Activated CD8-positive, alpha-beta T cell treated with anti-CD3 and anti-CD28 coated beads for 36 hours (primary cell): ENCODE measurements around the gene TCOF1. TPM values are rescaled to one million over a fixed set of nuclear protein-coding genes. Genes with fewer than 3 reads are reported as not detected.
A peak's percentile ranks its signal among the peaks of the same experiment; 100 is the strongest.

Experiments
- ATAC-seq: fragments of 200-7000 bp; cut with Tn5 transposase; one replicate; pipeline ENCODE4 v1.10.0; 2021; ENCODE audit warnings: mild to moderate bottlenecking, moderate library complexity
- CTCF ChIA-PET: fragments of 350-600 bp; sonication (Branson Sonifier 250); formaldehyde crosslinking; loops from one replicate; lab custom pipeline; 2021; ENCODE audit warnings: antibody characterized with exemption; lab: Charles Lee
- POLR2A ChIA-PET: fragments of 350-600 bp; sonication (Branson Sonifier 250); formaldehyde crosslinking; loops from one replicate; lab custom pipeline; 2021; ENCODE audit warnings: antibody characterized with exemption; lab: Charles Lee
- DNase-seq: peaks from one replicate; pipeline ENCODE4 v3.0.0-alpha.2; 2020
- H3K27ac Mint-ChIP-seq: one replicate; pipeline ENCODE4 v1.8.0; 2021; ENCODE audit warnings: mild to moderate bottlenecking, mixed read lengths
- H3K27me3 Mint-ChIP-seq: one replicate; pipeline ENCODE4 v1.8.0; 2021; ENCODE audit warnings: mixed read lengths
- H3K36me3 Mint-ChIP-seq: one replicate; pipeline ENCODE4 v1.8.0; 2021; ENCODE audit warnings: low read depth, mixed read lengths
- H3K4me1 Mint-ChIP-seq: one replicate; pipeline ENCODE4 v1.8.0; 2021; ENCODE audit warnings: low read depth, mixed read lengths
- H3K4me3 Mint-ChIP-seq: one replicate; pipeline ENCODE4 v1.8.0; 2021; ENCODE audit warnings: mild to moderate bottlenecking, moderate library complexity, mixed read lengths
- H3K9me3 Mint-ChIP-seq: one replicate; pipeline ENCODE4 v1.8.0; 2021; ENCODE audit warnings: mixed read lengths
- CTCF ChIP-seq: fragments of 200-600 bp; IDR thresholded peaks from one replicate; pipeline ENCODE4 v1.8.0; 2022; ENCODE audit warnings: antibody characterized with exemption, mild to moderate bottlenecking
- intact Hi-C: fragments of 100-400 bp; cut with micrococcal nuclease; formaldehyde crosslinking; loops from one replicate; pipeline ENCODE4 v1.10.0; 2022
- total RNA-seq, 2 experiments: library from RNA; stranded (reverse); gene quantifications; one replicate each; pipeline ENCODE4 v1.2.3, GENCODE V29; 2021

Gene TCOF1
- total RNA-seq, 2 experiments from 2014 or later: 114 to 117 TPM

DNA sequence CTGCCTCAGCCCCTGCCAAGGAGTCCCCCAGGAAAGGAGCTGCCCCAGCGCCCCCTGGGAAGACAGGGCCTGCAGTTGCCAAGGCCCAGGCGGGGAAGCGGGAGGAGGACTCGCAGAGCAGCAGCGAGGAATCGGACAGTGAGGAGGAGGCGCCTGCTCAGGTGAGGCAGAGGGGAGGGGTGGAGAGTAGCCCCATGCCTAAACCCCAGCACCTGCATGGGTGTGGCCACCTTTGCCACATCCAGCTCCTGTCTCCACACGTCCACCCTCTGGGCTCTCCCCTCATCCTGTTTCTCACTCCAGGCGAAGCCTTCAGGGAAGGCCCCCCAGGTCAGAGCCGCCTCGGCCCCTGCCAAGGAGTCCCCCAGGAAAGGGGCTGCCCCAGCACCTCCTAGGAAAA is 17.2 kb downstream of the TCOF1 start:
- intact Hi-C loops: no loop called here
- Mint-ChIP-seq H3K27me3 (no peaks in the 10 kb centered on the region), H3K9me3 (no peaks in the 10 kb centered on the region), H3K36me3 (peaks cover 54% of the 10 kb centered on the region), H3K4me1 (peaks cover 9% of the 10 kb centered on the region), H3K27ac (no peak overlapping the region), H3K4me3 (no peak overlapping the region)
- DNase-seq: no peak
- CTCF ChIA-PET: no interaction called here
- POLR2A ChIA-PET: interaction anchor here (1.3 to 2.3 kb wide), 3 partner anchors 8 to 24 kb away, joined by 3 to 9 read pairs (median 8); no protein-coding TSS in a partner anchor
- TF ChIP-seq CTCF: no peak
- no peak for ATAC-seq

- ChIA-PET POLR2A (interaction anchor here (1.2 to 3.5 kb wide), 3 partner anchors 9 to 22 kb away, joined by 4 to 15 read pairs (median 10); no protein-coding TSS in a partner anchor), CTCF (interaction anchor here (0.9 kb wide), 1 partner anchor 23 kb away, joined by 3 read pairs; no protein-coding TSS in a partner anchor)
- H3K4me1 Mint-ChIP-seq: peaks cover 9% of the 10 kb centered on the region
- H3K27me3 Mint-ChIP-seq: no peaks in the 10 kb centered on the region
- H3K9me3 Mint-ChIP-seq: no peaks in the 10 kb centered on the region
- ATAC-seq: peak; percentile 27
- no peak overlapping the region for H3K4me3 Mint-ChIP-seq
- intact Hi-C loops: no loop called here
- no peak for DNase-seq
- peaks cover 51% of the 10 kb centered on the region for H3K36me3 Mint-ChIP-seq
- H3K27ac Mint-ChIP-seq: peak overlapping the region; percentile 57
- no peak for TF ChIP-seq CTCF
These were observed 19.6 kb downstream of the TCOF1 start for GRCh38 chr5:150376799-150377771.

GRCh38 chr5:150377964-150378694 is 20.6 kb downstream of the TCOF1 start:
- DNase-seq (no peak), ATAC-seq (no peak)
- Mint-ChIP-seq H3K9me3 (no peaks in the 10 kb centered on the region), H3K27ac (peak overlapping the region; percentile 45), H3K4me3 (no peak overlapping the region), H3K36me3 (peaks cover 54% of the 10 kb centered on the region), H3K27me3 (no peaks in the 10 kb centered on the region), H3K4me1 (peaks cover 9% of the 10 kb centered on the region)
- intact Hi-C loops: no loop called here
- TF ChIP-seq CTCF: no peak
- POLR2A ChIA-PET: interaction anchor here (0.7 to 3.5 kb wide), 9 partner anchors 8 to 27 kb away, joined by 3 to 15 read pairs (median 8); no protein-coding TSS in a partner anchor
- CTCF ChIA-PET: interaction anchor here (1.7 to 2.2 kb wide), 2 partner anchors 21 to 66 kb away, joined by 3 to 9 read pairs; no protein-coding TSS in a partner anchor

DNA sequence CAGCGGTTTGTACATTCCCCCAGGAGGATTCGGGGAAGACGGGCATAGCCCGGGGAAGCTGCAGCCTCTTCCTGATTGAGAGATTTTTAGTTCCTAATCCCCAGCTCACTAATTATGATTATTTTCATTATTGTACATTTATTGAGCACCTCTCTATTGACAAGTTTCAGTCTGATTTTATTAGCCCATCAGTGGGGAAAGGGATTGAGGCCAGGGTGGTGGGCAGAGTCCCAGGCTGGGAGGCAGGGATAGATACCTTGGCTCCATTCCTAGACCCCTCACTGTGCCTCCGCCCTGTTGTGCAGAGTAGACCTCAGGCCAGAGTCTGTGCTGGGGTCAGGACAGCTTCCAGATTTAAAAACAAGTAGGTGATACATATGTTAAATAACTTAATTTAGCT is 27.2 kb downstream of the TCOF1 start:
- ATAC-seq (no peak), DNase-seq (no peak)
- peaks cover 35% of the 10 kb centered on the region for H3K36me3 Mint-ChIP-seq
- CTCF ChIA-PET: interaction anchor here (1.4 kb wide), 1 partner anchor 13 kb away, joined by 4 read pairs; no protein-coding TSS in a partner anchor
- TF ChIP-seq CTCF: no peak
- H3K27me3 Mint-ChIP-seq: no peaks in the 10 kb centered on the region
- intact Hi-C loops: no loop called here
- no peak overlapping the region for H3K27ac Mint-ChIP-seq
- no peak overlapping the region for H3K4me3 Mint-ChIP-seq
- POLR2A ChIA-PET: no interaction called here
- H3K4me1 Mint-ChIP-seq: no peaks in the 10 kb centered on the region
- no peaks in the 10 kb centered on the region for H3K9me3 Mint-ChIP-seq
